GM18520 (cell line): Measurements from ENCODE around the gene STRN4.
"Not testable (repeated sequence)": the region's sequence is repeated elsewhere in the genome, so short reads cannot be mapped to it uniquely, and the experiment has no call there.

Experiments used
- ATAC-seq: cut with Tn5 transposase; IDR thresholded peaks from one replicate; pipeline ENCODE4 v1.9.1; 2021; ENCODE audit not compliant: unreplicated experiment

Gene STRN4

GRCh38 chr19:46715975-46716671, 30.1 kb downstream of the STRN4 start:
- ATAC-seq: no peak

- ATAC-seq: no peak
Observed at GRCh38 chr19:46715620-46715974, 30.7 kb downstream of the STRN4 start.

GRCh38 chr19:46714444-46715106, 31.7 kb downstream of the STRN4 start:
- no peak for ATAC-seq

DNA sequence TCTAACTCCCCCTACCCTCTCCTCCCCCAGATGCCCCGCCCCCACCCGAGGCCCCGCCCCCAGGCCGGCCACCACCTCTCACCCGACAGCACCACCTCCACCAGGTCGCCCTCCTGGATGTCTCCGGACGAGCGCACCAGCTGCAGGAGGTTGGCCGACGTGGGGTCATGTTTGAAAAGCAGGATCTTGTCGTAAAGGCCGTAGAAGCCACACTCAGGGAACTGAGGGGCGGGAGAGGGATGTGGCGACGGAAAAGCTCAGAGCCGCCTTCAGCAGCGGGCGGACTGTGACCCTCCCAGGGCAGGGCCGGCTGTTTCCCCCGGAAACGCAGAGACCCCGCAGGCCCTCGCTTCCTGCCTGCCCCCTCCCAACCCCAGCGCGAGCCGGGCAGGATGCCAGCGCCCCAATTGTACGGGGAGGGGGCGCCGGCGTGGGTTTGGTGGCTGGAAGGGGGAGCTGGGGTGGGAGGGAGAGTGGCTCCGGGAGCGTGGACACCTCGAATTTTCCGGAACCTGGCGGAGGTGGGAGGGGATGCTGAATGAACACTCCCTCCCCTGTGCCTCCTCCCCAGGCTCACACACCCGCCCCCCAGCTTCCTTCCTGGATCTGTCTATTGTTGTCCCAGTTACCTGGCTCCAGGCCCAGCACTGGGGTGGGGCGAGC, 32.3 kb downstream of the STRN4 start:
- no peak for ATAC-seq

DNA sequence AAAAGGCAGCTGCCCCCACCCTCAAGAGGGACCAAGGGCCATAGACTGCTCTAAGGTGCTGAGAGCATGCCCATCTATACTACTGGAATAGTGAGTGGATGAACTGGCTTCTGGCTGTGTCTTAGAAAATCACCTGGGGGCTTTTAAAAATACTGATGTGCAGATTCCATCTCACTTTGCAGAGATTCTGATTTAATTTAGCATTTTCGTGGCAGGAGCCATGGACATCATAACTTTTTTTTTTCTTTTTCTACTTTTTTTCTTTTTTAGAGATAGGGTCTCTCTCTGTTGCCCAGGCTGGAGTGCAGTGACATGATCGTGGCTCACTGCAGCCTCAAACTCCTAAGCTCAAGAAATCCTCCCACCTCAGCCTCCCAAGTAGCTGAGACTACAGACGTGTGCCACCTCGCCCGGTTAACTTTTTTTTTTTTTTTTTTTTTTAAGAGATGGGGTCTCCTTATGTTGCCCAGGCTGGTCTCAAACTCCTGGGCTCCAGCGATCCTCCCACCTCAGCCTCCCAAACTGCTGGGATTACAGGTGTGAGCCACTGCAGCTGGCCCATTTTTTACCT, 33.4 kb downstream of the STRN4 start:
- ATAC-seq: not testable (repeated sequence)

DNA sequence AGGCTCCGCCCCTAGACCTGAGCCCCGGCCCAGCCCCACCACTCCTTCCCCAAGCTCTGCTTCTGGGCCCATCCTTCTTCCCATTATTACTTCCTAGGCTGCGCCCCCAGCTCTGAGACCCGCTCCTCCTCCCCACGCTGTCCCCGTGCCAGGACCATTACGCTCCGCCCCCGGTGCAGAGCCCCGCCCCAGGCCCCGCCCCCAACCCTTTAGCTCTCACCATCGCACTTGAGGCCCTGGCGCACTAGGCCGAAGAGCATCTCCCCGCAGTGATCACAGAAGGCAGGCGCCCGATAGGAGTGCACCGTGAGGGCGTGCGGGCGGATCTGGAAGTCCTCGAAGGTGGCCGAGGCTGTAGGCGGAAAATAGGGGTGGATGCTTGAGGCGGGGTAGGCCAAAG, 35.6 kb downstream of the STRN4 start:
- ATAC-seq: no peak

DNA sequence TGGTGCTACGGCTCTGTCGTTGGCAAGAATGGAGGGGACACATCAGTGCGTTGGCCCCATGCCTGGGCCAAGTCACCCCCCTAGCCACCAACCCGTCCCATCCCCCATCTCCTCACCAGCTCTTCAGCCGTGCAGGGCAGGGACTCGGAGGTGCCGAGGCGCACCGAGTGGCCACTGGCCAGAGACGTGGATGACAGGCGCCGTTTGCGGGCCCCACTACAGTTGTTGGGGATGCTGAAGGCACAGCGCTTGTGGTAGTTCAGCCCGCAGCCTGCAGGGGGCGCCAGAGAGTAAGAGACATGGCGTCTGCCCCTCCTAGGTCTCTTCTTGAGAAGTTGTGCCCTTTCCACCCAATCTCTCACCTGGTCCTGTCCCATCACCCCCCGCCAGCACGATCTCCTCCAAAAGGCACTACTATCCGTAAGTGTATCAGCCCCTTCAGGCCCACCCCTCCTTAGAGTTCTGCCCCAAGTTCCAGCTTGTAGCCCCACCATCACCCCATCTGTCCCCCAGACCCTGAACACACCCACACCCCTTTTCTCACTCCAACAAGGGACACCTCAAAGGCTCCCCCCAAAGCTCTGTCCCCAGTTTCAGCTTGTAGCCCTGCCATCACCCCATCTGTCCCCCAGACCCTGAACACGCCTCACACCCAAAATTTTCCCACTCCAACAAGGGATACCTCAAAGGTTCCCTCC, 41.7 kb downstream of the STRN4 start:
- no peak for ATAC-seq

DNA sequence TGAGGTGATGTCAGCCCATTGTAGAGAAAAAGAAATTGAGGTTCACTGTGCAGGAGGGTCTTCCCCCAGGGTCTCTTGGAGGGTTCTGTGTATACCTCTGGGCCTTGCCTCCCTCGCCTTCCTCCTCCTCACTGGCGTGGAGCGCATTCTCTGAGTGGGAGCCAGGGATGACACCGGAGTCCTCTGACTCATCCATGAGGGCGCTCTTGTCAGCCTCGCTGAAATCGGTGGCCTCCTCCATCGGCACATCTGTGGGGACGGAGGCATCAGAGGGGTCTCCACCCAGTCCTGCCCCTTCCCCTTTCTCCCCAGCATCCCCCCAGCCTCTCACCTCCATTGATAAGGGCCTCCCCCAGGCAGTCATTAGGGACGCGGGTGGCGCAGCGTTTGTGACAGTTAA, 45.5 kb downstream of the STRN4 start:
- ATAC-seq: no peak

GRCh38 chr19:46698395-46699321, 47.6 kb downstream of the STRN4 start:
- ATAC-seq: no peak

- no peak for ATAC-seq
Observed at GRCh38 chr19:46697204-46697960, 48.9 kb downstream of the STRN4 start.

GRCh38 chr19:46696866-46697203, 49.4 kb downstream of the STRN4 start:
- no peak for ATAC-seq

- no peak for ATAC-seq
Observed at GRCh38 chr19:46696052-46696451, 50.2 kb downstream of the STRN4 start.

- no peak for ATAC-seq
Observed at GRCh38 chr19:46693760-46694159, 52.5 kb downstream of the STRN4 start.

DNA sequence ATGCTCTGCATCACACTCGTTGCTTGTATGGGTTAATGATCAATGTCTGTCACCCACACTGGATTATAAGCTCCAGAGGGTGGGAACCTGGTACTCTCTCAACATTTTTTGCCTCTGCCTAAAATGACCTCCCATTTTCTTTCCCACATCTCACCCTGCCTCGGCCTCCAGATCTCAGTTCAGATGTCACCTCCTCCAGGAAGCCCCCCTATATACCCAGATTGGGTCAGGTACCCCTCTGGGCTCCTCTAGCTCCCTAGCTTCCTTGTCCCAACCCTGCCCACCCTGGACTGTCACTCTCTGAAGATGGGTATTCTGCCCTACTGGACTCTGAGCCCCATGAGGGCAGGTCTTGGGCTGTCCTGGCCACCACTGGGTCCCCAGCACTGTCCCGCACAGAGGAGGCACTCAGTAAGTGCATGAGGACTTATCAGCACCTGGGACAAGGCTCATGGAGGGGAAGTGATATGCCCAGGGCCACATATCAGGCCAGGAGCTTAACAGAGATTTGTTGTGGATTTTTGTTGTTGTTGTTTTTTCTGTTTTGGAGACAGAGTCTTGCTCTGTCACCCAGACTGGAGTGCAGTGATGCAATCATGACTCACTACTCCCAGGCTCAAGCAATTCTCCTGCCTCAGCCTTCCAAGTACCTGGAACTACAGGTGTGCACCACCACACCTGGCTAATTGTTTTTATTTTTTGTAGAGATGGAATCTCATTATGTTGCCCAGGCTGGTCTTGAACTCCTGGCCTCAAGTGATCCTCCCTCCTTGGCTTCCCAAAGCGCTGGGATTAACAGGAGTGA, 53.1 kb downstream of the STRN4 start:
- no peak for ATAC-seq

DNA sequence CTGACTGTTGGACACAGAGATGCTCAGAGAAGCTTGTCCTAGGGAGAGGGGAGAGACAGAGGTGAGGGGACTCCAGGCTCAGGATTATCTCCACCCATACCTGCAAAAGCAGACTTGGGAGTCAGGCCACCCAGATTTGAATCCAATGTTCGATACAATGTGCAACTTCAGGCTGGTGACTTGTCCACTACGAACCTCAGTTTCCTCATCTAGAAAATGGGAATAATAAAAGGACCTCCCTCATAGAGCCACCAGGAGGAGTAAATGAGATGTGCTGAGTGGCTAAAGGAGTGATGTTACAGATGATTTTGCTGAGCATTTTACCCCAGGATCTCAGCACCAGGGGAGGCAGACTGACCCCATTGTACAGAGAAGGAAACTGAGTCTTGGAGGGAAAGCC, 54.3 kb downstream of the STRN4 start:
- no peak for ATAC-seq

GRCh38 chr19:46691104-46691503, 55.1 kb downstream of the STRN4 start:
- ATAC-seq: no peak

DNA sequence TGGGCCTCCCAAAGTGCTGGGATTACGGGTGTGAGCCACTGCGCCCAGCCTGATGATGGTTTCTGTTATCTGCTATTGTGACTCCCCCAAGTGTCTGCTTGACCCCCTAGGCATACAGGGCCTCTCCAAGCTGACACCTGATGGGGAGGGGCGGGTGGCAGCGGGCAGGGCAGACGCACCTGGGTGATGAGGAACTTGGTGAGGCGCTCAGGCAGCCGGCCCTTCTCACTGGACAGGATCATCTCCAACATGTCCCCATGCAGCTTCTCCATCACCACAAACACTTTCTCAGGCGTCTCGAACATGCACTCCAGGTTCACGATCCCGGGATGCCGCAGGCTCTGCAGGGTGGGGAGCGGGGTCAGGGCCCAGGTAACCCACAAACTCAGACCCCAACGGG, 56.9 kb downstream of the STRN4 start:
- ATAC-seq: no peak

- no peak for ATAC-seq
Observed at GRCh38 chr19:46687438-46688145, 58.7 kb downstream of the STRN4 start.
